ENCODE measurements around the gene CAMK2G.
"Not testable (repeated sequence)": the region's sequence is repeated elsewhere in the genome, so short reads cannot be mapped to it uniquely, and the experiment has no call there.

The CAMK2G gene

GRCh38 chr10:73920089-73920488, 45.7 kb upstream of the CAMK2G start:
- TF ChIP-seq OSR1 (CRISPR knock-in tag; IDR thresholded peaks at IDR 0.05) (no peak), ARNTL (CRISPR knock-in tag; IDR thresholded peaks at IDR 0.05; ENCODE audit: borderline replicate concordance, low read depth) (no peak), SNAI2 (CRISPR knock-in tag; IDR thresholded peaks at IDR 0.05) (no peak), ZNF70 (CRISPR knock-in tag; IDR thresholded peaks at IDR 0.05) (no peak), ZFP30 (CRISPR knock-in tag; IDR thresholded peaks at IDR 0.05) (no peak)
- TF ChIP-seq, protein P1, sequence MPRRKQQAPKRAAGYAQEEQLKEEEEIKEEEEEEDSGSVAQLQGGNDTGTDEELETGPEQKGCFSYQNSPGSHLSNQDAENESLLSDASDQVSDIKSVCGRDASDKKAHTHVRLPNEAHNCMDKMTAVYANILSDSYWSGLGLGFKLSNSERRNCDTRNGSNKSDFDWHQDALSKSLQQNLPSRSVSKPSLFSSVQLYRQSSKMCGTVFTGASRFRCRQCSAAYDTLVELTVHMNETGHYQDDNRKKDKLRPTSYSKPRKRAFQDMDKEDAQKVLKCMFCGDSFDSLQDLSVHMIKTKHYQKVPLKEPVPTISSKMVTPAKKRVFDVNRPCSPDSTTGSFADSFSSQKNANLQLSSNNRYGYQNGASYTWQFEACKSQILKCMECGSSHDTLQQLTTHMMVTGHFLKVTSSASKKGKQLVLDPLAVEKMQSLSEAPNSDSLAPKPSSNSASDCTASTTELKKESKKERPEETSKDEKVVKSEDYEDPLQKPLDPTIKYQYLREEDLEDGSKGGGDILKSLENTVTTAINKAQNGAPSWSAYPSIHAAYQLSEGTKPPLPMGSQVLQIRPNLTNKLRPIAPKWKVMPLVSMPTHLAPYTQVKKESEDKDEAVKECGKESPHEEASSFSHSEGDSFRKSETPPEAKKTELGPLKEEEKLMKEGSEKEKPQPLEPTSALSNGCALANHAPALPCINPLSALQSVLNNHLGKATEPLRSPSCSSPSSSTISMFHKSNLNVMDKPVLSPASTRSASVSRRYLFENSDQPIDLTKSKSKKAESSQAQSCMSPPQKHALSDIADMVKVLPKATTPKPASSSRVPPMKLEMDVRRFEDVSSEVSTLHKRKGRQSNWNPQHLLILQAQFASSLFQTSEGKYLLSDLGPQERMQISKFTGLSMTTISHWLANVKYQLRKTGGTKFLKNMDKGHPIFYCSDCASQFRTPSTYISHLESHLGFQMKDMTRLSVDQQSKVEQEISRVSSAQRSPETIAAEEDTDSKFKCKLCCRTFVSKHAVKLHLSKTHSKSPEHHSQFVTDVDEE (CRISPR knock-in tag; IDR thresholded peaks at IDR 0.05), result no peak

GRCh38 chr10:73919481-73919880, 45.1 kb upstream of the CAMK2G start:
- not testable (repeated sequence) for ATAC-seq

More at GRCh38 chr10:73920089-73920488, 45.7 kb upstream of the CAMK2G start:
- peak; percentile 70 for ATAC-seq

DNA sequence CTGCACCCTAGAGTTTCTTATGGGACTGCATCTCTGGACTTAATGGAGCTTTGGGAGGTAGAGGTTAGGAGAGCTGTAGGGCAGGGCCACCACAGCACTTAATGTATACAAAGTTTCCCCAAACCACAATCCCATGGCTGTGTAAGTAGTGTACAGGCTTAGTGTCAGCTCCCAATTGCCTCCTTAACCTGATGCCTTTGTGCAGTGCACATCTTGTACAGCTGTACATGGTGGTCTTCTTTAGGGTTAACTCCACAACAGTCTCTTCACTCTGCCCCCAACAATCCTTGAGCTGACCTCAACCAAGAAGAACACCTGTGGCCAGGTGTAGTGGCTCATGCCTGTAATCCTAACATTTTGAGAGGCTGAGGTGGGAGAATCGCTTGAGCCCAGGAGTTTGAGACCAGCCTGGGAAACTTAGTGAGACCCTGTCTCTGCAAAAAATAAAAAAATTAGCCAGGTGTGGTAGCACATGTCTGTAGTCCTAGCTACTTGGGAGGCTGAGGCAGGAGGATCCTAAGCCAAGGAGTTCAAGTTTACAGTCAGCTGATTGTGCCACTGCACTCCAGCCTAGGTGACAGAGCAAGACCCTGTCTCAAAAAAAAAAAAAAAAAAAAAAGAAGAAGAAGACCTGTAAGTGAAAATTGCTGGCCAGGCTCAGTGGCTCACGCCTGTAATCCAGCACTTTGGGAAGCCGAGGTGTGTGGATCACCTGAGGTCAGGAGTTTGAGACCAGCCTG, 43.4 kb upstream of the CAMK2G start:
- no peak for ATAC-seq
- TF ChIP-seq CSRNP3 (CRISPR knock-in tag; IDR thresholded peaks at IDR 0.05), result no peak
- no peak for TF ChIP-seq OSR1 (CRISPR knock-in tag; IDR thresholded peaks at IDR 0.05)
- no peak for TF ChIP-seq ISL1 (CRISPR knock-in tag; IDR thresholded peaks at IDR 0.05)

- no peak for TF ChIP-seq ZNF70 (CRISPR knock-in tag; IDR thresholded peaks at IDR 0.05)
- no peak for TF ChIP-seq ZNF565 (CRISPR knock-in tag; conservative IDR thresholded peaks at IDR 0.05; ENCODE audit: low read depth)
- TF ChIP-seq ZFP3 (CRISPR knock-in tag; IDR thresholded peaks at IDR 0.05), result no peak
- no peak for TF ChIP-seq ZNF8 (CRISPR knock-in tag; IDR thresholded peaks at IDR 0.05)
- TF ChIP-seq ISL1 (CRISPR knock-in tag; IDR thresholded peaks at IDR 0.05), result no peak
- no peak for TF ChIP-seq OSR1 (CRISPR knock-in tag; IDR thresholded peaks at IDR 0.05)
- TF ChIP-seq, protein P1 (CRISPR knock-in tag; IDR thresholded peaks at IDR 0.05), result no peak
- no peak for TF ChIP-seq CSDC2 (CRISPR knock-in tag; IDR thresholded peaks at IDR 0.05)
- no peak for TF ChIP-seq BACH2 (CRISPR knock-in tag; IDR thresholded peaks at IDR 0.05; ENCODE audit: borderline replicate concordance)
- TF ChIP-seq PPARA (CRISPR knock-in tag; IDR thresholded peaks at IDR 0.05; ENCODE audit: borderline replicate concordance), result no peak
- TF ChIP-seq ARNTL (CRISPR knock-in tag; IDR thresholded peaks at IDR 0.05; ENCODE audit: borderline replicate concordance, low read depth), result no peak
- ATAC-seq, result no peak
These were observed 42.6 kb upstream of the CAMK2G start for GRCh38 chr10:73916761-73917470.

DNA sequence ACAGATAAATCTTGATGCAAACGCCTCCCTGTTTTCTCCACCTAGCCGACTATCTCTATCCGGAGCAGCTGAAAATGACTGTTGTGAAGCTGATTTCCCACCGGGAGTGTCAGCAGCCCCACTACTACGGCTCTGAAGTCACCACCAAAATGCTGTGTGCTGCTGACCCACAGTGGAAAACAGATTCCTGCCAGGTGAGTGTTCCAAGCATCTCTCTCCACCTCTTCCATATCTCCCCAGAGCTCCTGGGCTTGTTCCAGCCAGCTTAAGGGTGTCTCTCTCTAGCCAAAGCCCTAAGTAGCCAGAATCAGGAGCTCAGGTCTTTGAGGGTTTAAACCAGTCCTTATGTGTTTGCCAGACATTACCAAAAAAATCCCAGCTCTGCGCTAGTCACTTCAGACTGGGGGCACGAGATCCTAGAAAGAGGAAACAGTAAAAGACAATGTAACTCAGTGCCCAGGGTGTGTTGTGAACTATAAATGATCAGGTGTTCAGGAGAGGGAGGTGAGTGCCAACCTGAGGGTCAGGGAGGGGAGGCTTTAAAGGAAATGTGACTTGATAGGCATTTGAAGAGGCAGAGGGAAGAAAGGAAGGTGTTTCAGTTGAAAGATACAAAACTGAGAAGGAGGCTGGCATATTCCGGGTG, 41.0 kb upstream of the CAMK2G start:
- no peak for ATAC-seq
- TF ChIP-seq SNAI2 (CRISPR knock-in tag; IDR thresholded peaks at IDR 0.05) (no peak), GLIS3 (CRISPR knock-in tag; IDR thresholded peaks at IDR 0.05) (no peak), ZFP30 (CRISPR knock-in tag; IDR thresholded peaks at IDR 0.05) (no peak), CSDC2 (CRISPR knock-in tag; IDR thresholded peaks at IDR 0.05) (no peak), RARB (CRISPR knock-in tag; IDR thresholded peaks at IDR 0.05) (no peak), CSRNP3 (CRISPR knock-in tag; IDR thresholded peaks at IDR 0.05) (no peak), ESRRG (CRISPR knock-in tag; IDR thresholded peaks at IDR 0.05) (no peak), ARNTL (CRISPR knock-in tag; IDR thresholded peaks at IDR 0.05; ENCODE audit: borderline replicate concordance, low read depth) (no peak), TOX (CRISPR knock-in tag; IDR thresholded peaks at IDR 0.05; ENCODE audit: borderline replicate concordance) (no peak)
- TF ChIP-seq, protein P2, sequence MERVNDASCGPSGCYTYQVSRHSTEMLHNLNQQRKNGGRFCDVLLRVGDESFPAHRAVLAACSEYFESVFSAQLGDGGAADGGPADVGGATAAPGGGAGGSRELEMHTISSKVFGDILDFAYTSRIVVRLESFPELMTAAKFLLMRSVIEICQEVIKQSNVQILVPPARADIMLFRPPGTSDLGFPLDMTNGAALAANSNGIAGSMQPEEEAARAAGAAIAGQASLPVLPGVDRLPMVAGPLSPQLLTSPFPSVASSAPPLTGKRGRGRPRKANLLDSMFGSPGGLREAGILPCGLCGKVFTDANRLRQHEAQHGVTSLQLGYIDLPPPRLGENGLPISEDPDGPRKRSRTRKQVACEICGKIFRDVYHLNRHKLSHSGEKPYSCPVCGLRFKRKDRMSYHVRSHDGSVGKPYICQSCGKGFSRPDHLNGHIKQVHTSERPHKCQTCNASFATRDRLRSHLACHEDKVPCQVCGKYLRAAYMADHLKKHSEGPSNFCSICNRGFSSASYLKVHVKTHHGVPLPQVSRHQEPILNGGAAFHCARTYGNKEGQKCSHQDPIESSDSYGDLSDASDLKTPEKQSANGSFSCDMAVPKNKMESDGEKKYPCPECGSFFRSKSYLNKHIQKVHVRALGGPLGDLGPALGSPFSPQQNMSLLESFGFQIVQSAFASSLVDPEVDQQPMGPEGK (CRISPR knock-in tag; IDR thresholded peaks at IDR 0.05; ENCODE audit: borderline replicate concordance), result no peak
